Tibial nerve (tissue), 4 donors: ENCODE measurements around the gene TMEM231.

Experiments
- CTCF ChIP-seq, 5 experiments: fragments of 200-600 bp in 3 of 5; fragments of 450-650 bp in 2 of 5; sonication (generic) in 3 of 5; IDR thresholded peaks; one replicate each; pipeline ENCODE4 v1.5.1; 2016 to 2019; ENCODE audit warnings: antibody characterized with exemption in 5 of 5, mild to moderate bottlenecking in 3 of 5, moderate library complexity in 2 of 5
- EP300 ChIP-seq, 2 donors: sonication (generic); formaldehyde crosslinking; IDR thresholded peaks; one replicate each; pipeline ENCODE4 v1.6.1; 2017; ENCODE audit warnings: antibody characterized with exemption in 2 of 2, mild to moderate bottlenecking in 1 of 2
- POLR2A ChIP-seq, 2 donors: fragments of 450-650 bp; IDR thresholded peaks; one replicate each; pipeline ENCODE4 v1.6.1; 2017; ENCODE audit warnings: antibody characterized with exemption in 2 of 2, mild to moderate bottlenecking in 2 of 2, moderate library complexity in 2 of 2

DNA sequence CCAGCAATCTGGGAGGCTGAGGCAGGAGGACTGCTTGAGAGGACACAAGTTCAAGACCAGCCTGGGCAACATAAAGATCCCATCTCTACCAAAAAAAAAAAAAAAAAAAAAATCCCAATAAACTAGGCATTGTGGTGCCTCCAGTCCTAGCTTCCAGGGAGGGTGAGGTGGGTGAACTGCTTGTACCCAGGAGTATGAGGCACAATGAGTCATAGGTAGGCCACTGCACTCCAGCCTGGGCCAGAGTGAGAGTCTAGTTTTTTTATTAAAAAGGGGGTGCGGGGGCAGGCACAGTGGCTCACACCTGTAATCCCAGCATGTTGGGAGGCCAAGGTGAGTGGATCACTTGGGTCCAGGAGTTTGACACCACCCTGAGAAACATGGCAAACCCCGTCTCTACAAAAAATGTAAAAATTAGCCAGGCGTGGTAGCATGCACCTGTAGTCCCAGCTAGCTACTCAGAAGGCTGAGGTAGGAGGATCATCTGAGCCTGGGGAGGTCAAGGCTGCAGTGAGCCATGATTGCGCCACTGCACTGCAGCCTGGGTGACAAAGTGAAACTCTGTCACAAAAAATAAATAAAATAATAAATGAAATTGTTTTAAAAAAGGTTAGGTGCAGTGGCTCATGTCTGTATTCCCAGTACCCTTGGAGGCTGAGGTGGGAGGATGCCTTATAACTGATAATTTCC is 53.0 kb downstream of the TMEM231 start:
- TF ChIP-seq CTCF (IDR thresholded peaks at IDR 0.05) (no peak), POLR2A (IDR thresholded peaks at IDR 0.05) (no peak), EP300 (IDR thresholded peaks at IDR 0.05) (no peak)
